SK-N-DZ (cell line): ENCODE data around the gene MRLN.
"Not testable (repeated sequence)": the region's sequence is repeated elsewhere in the genome, so short reads cannot be mapped to it uniquely, and the experiment has no call there.

Experiments
- DNase-seq: peaks from one replicate; pipeline ENCODE4 v3.0.0-alpha.2; 2015; ENCODE audit warnings: low spot score

The MRLN gene

DNA sequence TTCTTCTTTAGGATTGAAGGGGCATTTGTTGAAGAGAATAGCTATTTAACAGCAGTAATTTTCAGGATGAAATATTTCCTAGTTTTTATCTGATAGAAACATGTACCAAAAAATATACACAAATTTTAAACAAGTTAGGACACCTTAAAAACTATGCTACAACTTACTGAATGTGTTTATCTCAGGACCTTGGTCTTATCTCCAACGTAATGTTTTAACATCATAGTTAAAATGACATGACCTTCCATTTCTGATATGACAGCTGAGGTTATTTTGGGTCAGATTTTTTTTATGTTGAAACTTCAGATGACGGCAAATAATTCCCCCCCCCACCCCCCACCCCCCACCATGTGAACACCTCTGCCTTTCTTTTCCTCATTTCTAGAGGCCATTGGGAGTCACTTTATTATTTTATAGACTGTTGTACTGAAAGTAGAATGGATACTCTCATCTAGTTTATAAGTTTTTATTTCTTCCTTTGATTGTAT, 8.0 kb downstream of the MRLN start:
- no peak for DNase-seq

GRCh38 chr10:59744762-59745161, 8.5 kb downstream of the MRLN start:
- not testable (repeated sequence) for DNase-seq

- not testable (repeated sequence) for DNase-seq
Observed at GRCh38 chr10:59744156-59744555, 9.1 kb downstream of the MRLN start.

GRCh38 chr10:59741583-59741982, 11.7 kb downstream of the MRLN start:
- no peak for DNase-seq

DNA sequence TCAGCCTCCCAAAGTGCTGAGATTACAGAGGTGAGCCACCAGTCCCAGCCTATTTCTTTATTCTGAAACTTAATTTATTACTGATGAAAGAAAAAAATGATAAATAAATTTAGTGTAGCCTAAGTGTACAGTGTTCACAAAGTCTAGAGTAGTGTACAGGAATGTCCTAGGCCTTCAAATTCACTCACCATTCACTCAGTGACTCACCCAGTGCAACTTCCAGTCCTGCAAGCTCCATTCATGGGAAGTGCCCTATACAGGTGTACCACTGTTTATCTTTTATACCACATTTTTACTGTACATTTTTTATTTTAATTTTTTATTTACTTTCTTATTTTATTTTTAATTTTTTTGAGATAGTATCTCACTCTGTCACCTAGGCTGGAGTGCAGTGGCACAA, 12.2 kb downstream of the MRLN start:
- DNase-seq: no peak

DNA sequence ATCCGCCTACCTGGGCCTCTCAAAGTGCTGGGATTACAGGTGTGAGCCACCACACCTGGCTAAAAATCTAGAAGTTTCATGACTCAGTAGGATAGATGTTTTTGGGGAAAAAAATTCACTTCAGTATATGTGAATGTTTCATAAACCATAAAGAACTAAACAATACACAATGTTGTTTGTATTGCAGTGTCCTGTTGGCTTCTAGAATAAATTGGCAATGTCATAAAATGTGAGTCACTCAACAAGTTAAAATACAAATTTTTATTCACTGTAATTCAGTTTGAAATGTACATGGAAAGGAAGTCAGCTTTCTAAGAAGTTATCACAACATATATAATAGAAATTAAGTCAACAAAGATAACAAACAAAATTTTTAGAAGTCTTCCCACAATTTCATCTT, 16.5 kb downstream of the MRLN start:
- no peak for DNase-seq

- DNase-seq: no peak
Observed at GRCh38 chr10:59735296-59735695, 18.0 kb downstream of the MRLN start.

- no peak for DNase-seq
Observed at GRCh38 chr10:59734014-59734462, 19.2 kb downstream of the MRLN start.

GRCh38 chr10:59733321-59734013, 19.8 kb downstream of the MRLN start:
- DNase-seq: not testable (repeated sequence)

DNA sequence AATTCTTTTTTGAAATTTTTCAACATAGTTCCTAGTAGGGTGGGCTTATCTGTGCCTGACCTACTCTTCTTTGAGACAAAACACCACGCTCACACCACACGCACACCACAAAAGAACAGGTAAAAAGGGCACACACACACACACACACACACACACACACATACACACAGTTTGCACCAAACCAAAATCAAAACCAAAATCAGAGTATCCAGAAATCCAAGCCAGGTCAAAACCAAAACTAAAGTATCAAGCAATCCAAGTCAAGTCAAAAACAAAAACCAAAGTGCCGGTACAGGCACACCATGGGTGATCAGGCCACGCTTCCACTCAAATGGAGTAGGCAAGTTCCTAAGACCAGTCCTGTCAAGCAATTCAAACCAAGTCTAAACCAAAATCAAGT, 20.4 kb downstream of the MRLN start:
- DNase-seq: not testable (repeated sequence)

DNA sequence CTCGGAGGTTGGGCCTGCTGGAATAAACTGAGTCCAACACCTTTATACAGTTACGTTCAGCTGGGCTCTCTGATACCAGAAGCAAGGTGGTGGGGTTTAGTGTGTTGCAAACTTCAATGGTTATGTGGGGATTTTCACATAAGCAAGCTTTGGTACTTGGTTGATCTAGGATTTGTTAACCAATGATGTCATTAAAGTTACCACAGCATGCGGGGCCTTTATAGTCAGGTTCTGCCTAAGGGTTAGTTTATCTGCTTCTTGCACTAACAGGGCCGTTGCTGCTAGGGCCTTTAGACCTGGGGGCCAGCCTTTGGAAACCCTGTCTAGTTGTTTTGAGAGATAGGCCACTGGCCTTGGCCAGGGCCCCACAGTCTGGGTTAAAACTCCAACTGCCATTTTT, 24.1 kb downstream of the MRLN start:
- not testable (repeated sequence) for DNase-seq

- DNase-seq: no peak
Observed at GRCh38 chr10:59724098-59724938, 28.9 kb downstream of the MRLN start.

- DNase-seq: no peak
Observed at GRCh38 chr10:59720377-59720776, 32.9 kb downstream of the MRLN start.

DNA sequence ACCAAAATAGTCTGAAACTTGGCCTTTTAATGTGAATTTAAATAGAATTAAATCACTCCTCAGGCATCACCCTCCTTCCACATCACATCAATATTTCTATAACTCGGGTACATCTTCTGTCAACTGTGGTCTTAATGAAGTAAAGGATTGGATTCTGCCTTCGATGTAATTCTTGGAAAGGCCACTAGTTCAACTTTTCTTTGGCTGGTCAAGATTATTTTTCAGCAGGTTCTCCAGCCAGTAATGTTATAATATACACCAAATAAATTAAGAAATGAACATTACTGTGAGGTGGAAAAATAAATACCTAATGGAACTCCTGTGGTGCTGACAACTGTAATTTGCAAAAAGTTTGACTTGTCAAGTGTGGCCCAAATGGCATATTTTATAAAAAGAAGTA, 33.9 kb downstream of the MRLN start:
- DNase-seq: no peak

GRCh38 chr10:59718257-59718656, 35.0 kb downstream of the MRLN start:
- DNase-seq: no peak

DNA sequence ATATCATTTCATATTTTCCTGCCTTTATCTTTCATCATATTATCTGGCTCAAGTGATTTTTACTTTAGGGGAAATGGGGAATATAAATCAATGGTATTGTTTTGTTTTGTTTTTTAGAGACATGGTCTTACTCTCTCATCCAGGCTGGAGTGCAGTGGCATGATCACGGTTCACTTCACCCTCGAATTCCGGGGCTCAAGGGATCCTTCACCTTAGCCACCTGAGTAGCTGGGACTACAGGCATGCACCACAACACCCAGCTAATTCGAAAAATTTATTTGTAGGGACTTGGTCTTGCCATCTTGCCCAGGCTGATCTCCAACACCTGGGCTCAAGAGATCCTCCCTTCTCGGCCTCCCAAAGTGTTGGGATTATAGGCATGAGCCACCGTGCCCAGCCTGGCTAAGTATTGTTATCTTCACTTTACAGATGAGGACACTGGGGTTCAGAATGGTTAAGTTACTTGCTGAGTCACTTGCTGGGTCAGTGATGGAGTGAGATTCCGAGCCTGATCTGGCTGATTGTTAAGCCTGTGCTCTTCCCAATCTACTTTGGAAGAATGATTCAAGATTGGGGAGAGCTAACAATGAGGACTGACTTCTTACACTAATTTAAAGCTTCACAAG, 39.9 kb downstream of the MRLN start:
- no peak for DNase-seq

DNA sequence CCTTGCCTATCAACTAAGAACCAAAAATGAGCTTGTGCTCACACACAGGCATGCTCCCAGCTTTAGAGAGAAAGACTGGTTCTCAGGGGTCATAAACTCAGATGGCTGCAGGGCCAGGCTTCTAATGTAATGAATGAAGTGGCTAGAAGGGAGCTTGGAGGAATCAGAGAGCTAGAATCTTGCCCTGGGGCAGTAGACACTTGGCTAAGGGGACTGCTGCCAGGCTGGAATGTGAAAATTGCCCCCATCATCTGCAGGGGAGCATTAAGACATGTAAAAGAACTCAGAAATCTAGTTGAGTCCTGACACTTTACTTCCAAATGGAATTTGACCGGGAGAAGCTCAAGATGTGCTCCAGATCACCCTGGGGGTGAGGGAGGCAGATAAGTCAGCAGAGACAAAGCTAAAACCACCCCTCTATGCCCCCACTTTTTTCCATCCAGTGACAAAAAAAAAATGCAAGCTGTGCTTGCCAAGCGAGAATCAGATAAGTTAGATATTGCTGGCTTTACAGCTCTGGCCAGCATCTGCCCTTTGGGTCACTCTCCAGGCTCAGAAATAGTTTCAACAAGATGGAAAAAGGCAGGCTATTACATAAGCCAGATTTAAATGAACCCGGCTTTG, 41.3 kb downstream of the MRLN start:
- DNase-seq: peak; percentile 20

DNA sequence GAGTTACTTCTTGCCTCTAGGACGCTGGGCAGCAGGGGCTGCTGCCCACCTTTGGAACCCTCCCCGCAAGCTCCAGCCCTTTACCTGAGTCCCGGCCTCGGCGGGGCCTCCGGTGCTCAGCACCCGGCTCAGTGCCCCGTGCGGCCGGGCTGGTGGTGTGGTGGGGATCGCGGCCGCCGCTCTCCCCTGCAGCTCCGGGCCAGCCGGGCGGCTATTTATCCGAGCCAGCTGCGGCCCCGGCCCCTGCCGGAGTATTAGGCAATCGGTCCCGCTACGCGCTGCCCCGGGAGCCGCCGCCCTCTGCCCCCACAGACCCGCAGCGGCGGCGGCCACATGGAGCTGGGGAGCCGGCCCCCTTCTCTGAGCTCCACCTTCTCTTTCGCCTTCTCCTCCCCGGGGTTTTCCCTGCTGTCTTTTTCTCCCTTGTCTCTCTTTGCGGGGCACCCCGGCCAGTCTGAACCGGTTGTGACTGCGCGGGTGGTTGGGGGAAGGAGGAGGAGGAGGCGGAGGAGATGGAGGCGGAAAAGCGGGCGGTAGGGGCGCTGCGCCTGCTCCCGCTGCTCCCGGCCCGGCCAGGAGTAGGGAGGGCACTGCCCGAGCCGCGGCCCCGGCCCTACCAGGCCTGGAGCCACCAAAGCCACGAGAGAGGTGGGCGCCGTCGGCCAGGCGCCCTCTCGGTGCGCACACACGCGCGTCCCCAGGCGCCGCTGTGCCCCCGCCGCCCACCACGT, 43.7 kb downstream of the MRLN start, which contains the start of gene SLC16A9:
Gene SLC16A9 (minus strand): TSS at position 456 of the 731 bp plus-strand sequence. CDS start 25,559 bp downstream, outside the sequence.
- peak; percentile 80 for DNase-seq

DNA sequence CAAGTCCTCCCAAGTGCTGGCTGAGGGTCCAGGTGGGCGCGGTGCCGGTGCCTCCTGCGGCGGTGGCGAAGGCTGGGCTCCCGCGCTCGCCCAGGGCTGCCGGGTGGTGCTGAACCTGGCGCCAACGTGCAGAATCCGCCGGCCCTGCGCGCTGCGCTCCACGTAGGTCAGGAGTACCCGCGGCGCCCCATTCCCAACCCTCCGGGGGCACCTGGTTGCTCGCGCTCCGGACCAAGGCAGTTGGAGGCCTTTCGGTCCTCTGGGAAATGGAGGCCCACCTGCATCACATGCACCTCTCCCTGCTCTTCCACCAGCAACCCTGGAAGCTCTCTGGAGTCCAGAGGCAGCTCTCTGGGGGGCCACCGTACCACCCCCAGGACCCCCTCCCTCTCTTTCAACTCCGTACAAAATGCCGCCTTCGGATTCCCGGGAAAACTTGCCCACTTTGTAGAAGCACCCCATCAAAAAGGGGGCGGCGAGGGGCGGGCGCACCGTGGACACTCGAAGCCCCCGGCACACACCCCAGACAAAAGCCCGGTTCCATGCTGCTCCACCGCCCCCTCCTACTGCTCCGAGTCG, 44.4 kb downstream of the MRLN start:
- peak; percentile 37 for DNase-seq
